HL-60 (cell line): ENCODE data around the gene CFAP99.

Source experiments
- CTCF ChIP-seq: IDR thresholded peaks from one replicate; pipeline ENCODE4 v1.5.1; 2011; ENCODE audit warnings: low read length, control low read depth, inconsistent platforms; ENCODE audit not compliant: insufficient read depth
- REST ChIP-seq: IDR thresholded peaks from 2 replicates; pipeline ENCODE4 v1.6.1; 2012; ENCODE audit warnings: low read depth; ENCODE audit not compliant: insufficient replicate concordance

- TF ChIP-seq CTCF = no peak
- no peak for TF ChIP-seq REST
Observed at GRCh38 chr4:2457481-2458295, 38.9 kb downstream of the CFAP99 start.
